Smooth muscle cell (in vitro differentiated cells): ENCODE data around the gene SLC10A1. TPM values are rescaled to one million over a fixed set of nuclear protein-coding genes. Genes with fewer than 3 reads are reported as not detected.

Experiments
- DNase-seq: peaks from one replicate; lab custom pipeline; 2025; ENCODE audit not compliant: unreplicated experiment; lab: John Stamatoyannopoulos, UW
- H2AFZ ChIP-seq: fragments of 200-600 bp; sonication (generic); 2 replicates; pipeline ENCODE4 v1.6.0; 2016; ENCODE audit warnings: antibody characterized with exemption, low read depth, mild to moderate bottlenecking
- H3F3A ChIP-seq: fragments of 200-600 bp; sonication (generic); 2 replicates; pipeline ENCODE4 v1.6.0; 2017; ENCODE audit warnings: antibody characterized with exemption, low read depth
- H3K27ac ChIP-seq: fragments of 200-600 bp; sonication (generic); 2 replicates; pipeline ENCODE4 v1.5.1; 2016; ENCODE audit warnings: low read depth, mild to moderate bottlenecking
- H3K27me3 ChIP-seq: fragments of 200-600 bp; sonication (generic); 2 replicates; pipeline ENCODE4 v1.6.1; 2016; ENCODE audit warnings: low read depth, mild to moderate bottlenecking
- H3K36me3 ChIP-seq: fragments of 200-600 bp; sonication (generic); 2 replicates; pipeline ENCODE4 v1.5.1; 2016; ENCODE audit warnings: low read depth
- H3K4me1 ChIP-seq: fragments of 200-600 bp; sonication (generic); 2 replicates; pipeline ENCODE4 v1.5.1; 2016; ENCODE audit warnings: low read depth
- H3K4me2 ChIP-seq: fragments of 200-600 bp; sonication (generic); 2 replicates; pipeline ENCODE4 v1.6.0; 2016; ENCODE audit warnings: mild to moderate bottlenecking
- H3K4me3 ChIP-seq: fragments of 200-600 bp; sonication (generic); 2 replicates; pipeline ENCODE4 v1.5.1; 2016; ENCODE audit warnings: mild to moderate bottlenecking
- H3K79me2 ChIP-seq: fragments of 200-600 bp; sonication (generic); 2 replicates; pipeline ENCODE4 v1.6.0; 2016; ENCODE audit warnings: low read depth, mild to moderate bottlenecking
- H3K9ac ChIP-seq: fragments of 200-600 bp; sonication (generic); 2 replicates; pipeline ENCODE4 v1.6.0; 2016; ENCODE audit warnings: low read depth
- H3K9me3 ChIP-seq: fragments of 200-600 bp; sonication (generic); replicated peaks from 2 replicates; pipeline ENCODE4 v1.5.1; 2016; ENCODE audit warnings: low read depth
- H4K20me1 ChIP-seq: fragments of 200-600 bp; sonication (generic); 2 replicates; pipeline ENCODE4 v1.6.0; 2016; ENCODE audit warnings: low read depth
- WGBS: methylation state at CpG from one replicate; pipeline ENCODE4 v1.1.7; 2016; ENCODE audit warnings: low lambda C conversion rate; 5-methylcytosine and 5-hydroxymethylcytosine counted together
- polyA plus RNA-seq: library from polyadenylated mRNA; unstranded; fragments of >200 nt; fragmentation: Nextera tagmentation; extraction: Ambion mirVana; gene quantifications from 2 replicates; pipeline ENCODE4 v1.2.1, GENCODE V29; 2016
- total RNA-seq: library from RNA; depleted of rRNA; stranded (reverse); fragments of >200 nt; gene quantifications from 2 replicates; pipeline ENCODE4 v1.2.3, GENCODE V29; 2014
- TF ChIP-seq, protein P1 (sequence below): fragments of 200-600 bp; sonication (generic); IDR thresholded peaks from 2 replicates; pipeline ENCODE4 v1.5.1; 2017; ENCODE audit warnings: borderline replicate concordance, mild to moderate bottlenecking, antibody characterized with exemption; ENCODE audit not compliant: insufficient read depth, poor library complexity, severe bottlenecking

Gene SLC10A1
- total and polyA plus RNA-seq, 2 experiments from 2014 or later: 0.10 TPM; not detected in 1

DNA sequence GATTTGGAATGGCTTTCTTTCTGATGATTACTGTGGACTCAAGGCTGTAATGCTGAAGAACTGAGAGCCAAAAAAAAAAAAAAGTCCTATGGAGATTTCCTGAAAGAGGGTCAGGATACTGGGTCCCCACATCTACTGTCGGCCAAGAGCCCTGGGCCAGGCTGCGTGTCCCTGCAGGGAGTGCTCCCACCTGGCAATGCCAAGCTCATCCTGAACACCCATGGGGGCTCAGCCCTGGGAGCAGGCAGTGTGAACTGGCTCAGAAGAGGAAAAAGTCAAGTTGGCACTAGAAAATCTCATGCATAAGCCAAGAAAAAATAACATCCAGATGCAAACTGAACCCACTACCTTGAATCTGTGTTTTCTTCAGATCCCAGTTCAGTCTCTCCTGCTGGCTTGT is 47.1 kb upstream of the SLC10A1 start:
- Histone ChIP-seq H3K9me3 (no peaks in the 10 kb centered on the region), H3K9ac (no peak overlapping the region), H3K36me3 (no peaks in the 10 kb centered on the region), H3K79me2 (no peaks in the 10 kb centered on the region), H4K20me1 (no peaks in the 10 kb centered on the region), H3K27ac (no peak overlapping the region), H3K4me3 (no peak overlapping the region), H3K4me1 (peaks cover 31% of the 10 kb centered on the region), H3F3A (no peaks in the 10 kb centered on the region), H3K27me3 (peaks cover 13% of the 10 kb centered on the region), H2AFZ (no peak overlapping the region), H3K4me2 (no peak overlapping the region)
- DNase-seq: no peak
- 96% methylated on average over 2 of the region's 2 CpGs for WGBS
- TF ChIP-seq, protein P1, sequence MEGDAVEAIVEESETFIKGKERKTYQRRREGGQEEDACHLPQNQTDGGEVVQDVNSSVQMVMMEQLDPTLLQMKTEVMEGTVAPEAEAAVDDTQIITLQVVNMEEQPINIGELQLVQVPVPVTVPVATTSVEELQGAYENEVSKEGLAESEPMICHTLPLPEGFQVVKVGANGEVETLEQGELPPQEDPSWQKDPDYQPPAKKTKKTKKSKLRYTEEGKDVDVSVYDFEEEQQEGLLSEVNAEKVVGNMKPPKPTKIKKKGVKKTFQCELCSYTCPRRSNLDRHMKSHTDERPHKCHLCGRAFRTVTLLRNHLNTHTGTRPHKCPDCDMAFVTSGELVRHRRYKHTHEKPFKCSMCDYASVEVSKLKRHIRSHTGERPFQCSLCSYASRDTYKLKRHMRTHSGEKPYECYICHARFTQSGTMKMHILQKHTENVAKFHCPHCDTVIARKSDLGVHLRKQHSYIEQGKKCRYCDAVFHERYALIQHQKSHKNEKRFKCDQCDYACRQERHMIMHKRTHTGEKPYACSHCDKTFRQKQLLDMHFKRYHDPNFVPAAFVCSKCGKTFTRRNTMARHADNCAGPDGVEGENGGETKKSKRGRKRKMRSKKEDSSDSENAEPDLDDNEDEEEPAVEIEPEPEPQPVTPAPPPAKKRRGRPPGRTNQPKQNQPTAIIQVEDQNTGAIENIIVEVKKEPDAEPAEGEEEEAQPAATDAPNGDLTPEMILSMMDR: no peak

DNA sequence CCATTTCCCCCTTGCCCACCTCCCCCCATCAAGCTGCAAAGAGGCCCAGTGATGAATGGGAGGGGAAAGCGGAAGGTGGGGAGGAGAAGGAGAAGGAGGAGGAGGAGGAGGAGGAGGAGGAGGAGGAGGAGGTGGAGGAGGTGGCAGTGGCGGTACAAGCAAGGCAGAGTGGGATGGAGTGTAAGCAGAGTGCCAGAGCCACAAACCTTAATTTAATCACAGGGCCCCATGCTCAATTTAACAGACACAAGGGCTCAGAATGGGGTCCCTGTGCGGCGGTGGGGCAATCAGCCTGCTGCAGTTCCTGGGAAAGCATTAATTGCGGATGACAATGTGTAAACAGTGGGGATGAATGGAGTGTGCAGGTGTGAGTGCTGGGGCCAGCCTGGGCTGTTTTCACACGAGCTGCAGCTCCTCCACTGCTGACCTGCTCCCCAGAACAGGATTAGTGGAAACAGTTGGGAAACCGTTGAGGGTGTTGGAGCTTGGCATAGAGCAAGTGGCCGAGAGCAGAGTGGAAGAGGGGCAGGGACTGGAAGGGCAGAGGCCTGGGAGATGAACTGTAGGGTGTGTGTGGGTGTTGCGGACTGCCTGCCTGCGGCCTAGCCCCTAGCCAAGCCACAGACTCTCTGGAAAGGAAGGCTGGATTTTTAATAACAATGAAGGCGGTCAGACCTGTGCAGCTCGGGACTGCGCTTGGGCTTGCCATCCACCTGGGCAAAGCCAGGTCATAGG is 45.8 kb upstream of the SLC10A1 start:
- Histone ChIP-seq H3F3A (no peaks in the 10 kb centered on the region), H3K4me2 (no peak overlapping the region), H3K27me3 (peaks cover 13% of the 10 kb centered on the region), H3K79me2 (no peaks in the 10 kb centered on the region), H3K27ac (no peak overlapping the region), H4K20me1 (no peaks in the 10 kb centered on the region), H3K4me3 (no peak overlapping the region), H3K9me3 (no peaks in the 10 kb centered on the region), H3K36me3 (no peaks in the 10 kb centered on the region), H3K4me1 (peaks cover 31% of the 10 kb centered on the region), H3K9ac (no peak overlapping the region), H2AFZ (no peak overlapping the region)
- WGBS: 72% methylated on average over 13 of the region's 13 CpGs
- no peak for DNase-seq
- TF ChIP-seq, protein P1: no peak

DNA sequence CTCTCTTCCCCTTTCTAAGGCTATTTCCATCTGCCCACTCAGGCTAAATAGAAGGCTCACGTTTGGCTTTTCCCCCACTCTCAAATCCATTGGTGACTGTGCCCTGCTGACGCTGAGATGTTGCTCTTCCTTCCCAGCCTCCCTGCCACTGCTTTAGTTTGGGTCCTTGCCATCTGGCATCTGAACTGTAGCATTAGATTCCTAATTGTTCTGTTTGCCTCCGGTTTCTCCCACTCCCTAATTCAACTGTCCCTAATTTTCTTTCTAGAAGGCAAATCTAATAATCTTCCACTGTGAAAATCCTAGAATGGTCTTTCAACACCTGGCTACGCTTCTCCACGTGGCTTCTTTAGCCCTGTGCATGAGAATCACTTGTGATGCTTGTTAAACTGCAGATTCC is 44.6 kb upstream of the SLC10A1 start:
- Histone ChIP-seq H3K27ac (no peak overlapping the region), H3K36me3 (no peaks in the 10 kb centered on the region), H2AFZ (no peak overlapping the region), H3K4me1 (peaks cover 31% of the 10 kb centered on the region), H3K4me2 (no peak overlapping the region), H3F3A (no peaks in the 10 kb centered on the region), H3K79me2 (no peaks in the 10 kb centered on the region), H3K27me3 (peaks cover 13% of the 10 kb centered on the region), H4K20me1 (no peaks in the 10 kb centered on the region), H3K9me3 (no peaks in the 10 kb centered on the region), H3K4me3 (no peak overlapping the region), H3K9ac (no peak overlapping the region)
- 77% methylated on average over 5 of the region's 5 CpGs for WGBS
- no peak for DNase-seq
- TF ChIP-seq, protein P1: no peak

DNA sequence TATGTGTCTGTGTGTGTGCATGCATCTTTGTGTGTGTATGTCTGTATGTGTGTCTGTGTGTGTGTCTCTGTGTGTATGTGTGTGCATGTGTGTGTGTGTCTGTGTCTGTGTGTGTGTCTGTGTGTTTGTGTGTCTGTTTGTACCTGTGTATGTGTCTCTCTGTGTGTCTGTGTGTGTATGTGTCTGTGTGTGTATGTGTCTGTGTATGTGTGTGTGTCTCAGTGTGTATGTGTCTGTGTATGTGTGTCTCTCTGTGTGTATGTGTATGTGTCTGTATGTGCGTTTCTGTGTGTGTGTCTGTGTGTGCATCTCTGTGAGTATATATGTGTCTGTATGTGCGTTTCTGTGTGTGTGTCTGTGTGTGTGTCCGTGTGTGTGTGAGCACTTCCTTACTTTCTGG is 42.6 kb upstream of the SLC10A1 start:
- peaks cover 21% of the 10 kb centered on the region for H3K27me3 ChIP-seq
- H3F3A ChIP-seq: no peaks in the 10 kb centered on the region
- H3K4me3 ChIP-seq: no peak overlapping the region
- H3K27ac ChIP-seq: no peak overlapping the region
- no peak overlapping the region for H3K9ac ChIP-seq
- 94% methylated on average over 3 of the region's 3 CpGs for WGBS
- H4K20me1 ChIP-seq: no peaks in the 10 kb centered on the region
- TF ChIP-seq, protein P1: no peak
- H2AFZ ChIP-seq: no peak overlapping the region
- no peaks in the 10 kb centered on the region for H3K36me3 ChIP-seq
- no peaks in the 10 kb centered on the region for H3K9me3 ChIP-seq
- no peaks in the 10 kb centered on the region for H3K79me2 ChIP-seq
- H3K4me1 ChIP-seq: peaks cover 31% of the 10 kb centered on the region
- no peak for DNase-seq
- H3K4me2 ChIP-seq: no peak overlapping the region
